ENCODE measurements around the gene ADGRA3. TPM values are rescaled to one million over a fixed set of nuclear protein-coding genes. Genes with fewer than 3 reads are reported as not detected.

Gene ADGRA3
- total RNA-seq, 2 donors from 2014 or later = 51.8 to 54.9 TPM

DNA sequence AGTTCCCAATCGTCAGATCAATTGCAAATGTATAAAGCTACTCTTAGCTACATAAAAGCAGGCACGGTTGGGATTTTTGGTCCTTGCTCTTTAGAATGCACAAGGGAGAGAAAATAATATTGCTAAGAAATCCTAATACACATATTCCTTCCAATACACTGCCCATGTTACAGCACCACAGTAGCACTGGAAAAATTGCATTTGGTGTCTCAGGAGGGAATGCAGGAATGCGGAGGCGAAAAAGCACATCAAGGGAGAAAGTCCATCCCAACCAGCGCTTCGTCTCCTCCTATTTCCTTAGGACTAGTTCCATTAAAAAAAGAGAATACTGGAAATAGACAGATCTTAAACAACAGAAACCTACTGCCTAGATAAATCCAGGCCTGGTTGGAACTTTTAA is 23.9 kb downstream of the ADGRA3 start:
- Histone ChIP-seq H3K36me3 (ENCODE audit: control insufficient read depth, insufficient read depth, low read length) (no peaks in the 10 kb centered on the region), H3K27me3 (ENCODE audit: control insufficient read depth, insufficient read depth, low read length, poor library complexity, severe bottlenecking) (no peaks in the 10 kb centered on the region), H3K4me3 (ENCODE audit: low read length) (no peak overlapping the region), H3K9me3 (ENCODE audit: control insufficient read depth, low read length) (no peaks in the 10 kb centered on the region), H3K9ac (ENCODE audit: extremely low read depth, low read length, poor library complexity, severe bottlenecking) (no peak overlapping the region), H3K4me1 (ENCODE audit: control insufficient read depth, insufficient read depth, low read length) (no peaks in the 10 kb centered on the region), H3K27ac (ENCODE audit: low read depth, low read length) (no peak overlapping the region)
- Mint-ChIP-seq H3K27ac (peak overlapping the region; percentile 41), H3K9me3 (peaks cover 4% of the 10 kb centered on the region), H3K36me3 (ENCODE audit: low read depth) (peaks cover 14% of the 10 kb centered on the region), H3K27me3 (ENCODE audit: insufficient read depth) (no peaks in the 10 kb centered on the region), H3K4me3 (no peak overlapping the region), H3K4me1 (peaks cover 31% of the 10 kb centered on the region)
- DNase-seq = no peak
- TF ChIP-seq, protein P1, sequence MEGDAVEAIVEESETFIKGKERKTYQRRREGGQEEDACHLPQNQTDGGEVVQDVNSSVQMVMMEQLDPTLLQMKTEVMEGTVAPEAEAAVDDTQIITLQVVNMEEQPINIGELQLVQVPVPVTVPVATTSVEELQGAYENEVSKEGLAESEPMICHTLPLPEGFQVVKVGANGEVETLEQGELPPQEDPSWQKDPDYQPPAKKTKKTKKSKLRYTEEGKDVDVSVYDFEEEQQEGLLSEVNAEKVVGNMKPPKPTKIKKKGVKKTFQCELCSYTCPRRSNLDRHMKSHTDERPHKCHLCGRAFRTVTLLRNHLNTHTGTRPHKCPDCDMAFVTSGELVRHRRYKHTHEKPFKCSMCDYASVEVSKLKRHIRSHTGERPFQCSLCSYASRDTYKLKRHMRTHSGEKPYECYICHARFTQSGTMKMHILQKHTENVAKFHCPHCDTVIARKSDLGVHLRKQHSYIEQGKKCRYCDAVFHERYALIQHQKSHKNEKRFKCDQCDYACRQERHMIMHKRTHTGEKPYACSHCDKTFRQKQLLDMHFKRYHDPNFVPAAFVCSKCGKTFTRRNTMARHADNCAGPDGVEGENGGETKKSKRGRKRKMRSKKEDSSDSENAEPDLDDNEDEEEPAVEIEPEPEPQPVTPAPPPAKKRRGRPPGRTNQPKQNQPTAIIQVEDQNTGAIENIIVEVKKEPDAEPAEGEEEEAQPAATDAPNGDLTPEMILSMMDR (conservative IDR thresholded peaks at IDR 0.05) = no peak
- 91 to 94% methylated on average over 4 to 6 of the region's 6 CpGs for WGBS, 2 experiments (ENCODE audit: insufficient coverage in 1 of 2, insufficient read length in 1 of 2)

DNA sequence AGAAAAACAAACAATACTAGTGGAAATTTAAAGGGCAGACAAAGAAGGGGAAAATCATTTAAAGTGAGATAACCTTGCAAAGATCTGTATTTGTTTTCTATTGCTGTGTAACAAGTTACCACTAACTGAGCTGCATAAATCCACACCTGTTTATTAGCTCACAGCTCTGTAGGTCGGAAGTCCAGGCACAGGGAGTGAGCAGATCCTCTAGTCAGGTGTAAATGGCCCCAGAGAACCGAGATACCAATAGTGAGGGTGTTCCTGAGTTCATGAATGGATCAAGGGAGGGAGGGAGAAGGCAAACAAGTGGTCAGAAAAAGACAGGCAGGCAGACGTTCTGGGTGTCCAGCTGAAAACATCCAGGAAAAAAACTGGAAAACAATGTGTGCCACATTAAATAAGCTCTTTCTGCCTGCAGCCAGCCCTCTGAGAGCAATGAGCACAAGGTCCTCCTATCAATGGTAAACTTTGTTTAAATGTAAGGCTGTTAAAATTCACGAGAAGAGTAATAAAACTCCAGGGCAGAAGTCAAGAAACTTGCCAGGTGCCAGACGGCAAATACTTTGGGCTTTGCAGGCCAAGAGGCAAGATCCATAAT is 25.0 kb downstream of the ADGRA3 start:
- 69 to 84% methylated on average over 2 to 5 of the region's 5 CpGs for WGBS, 2 experiments (ENCODE audit: insufficient coverage in 1 of 2, insufficient read length in 1 of 2)
- peaks cover 4% of the 10 kb centered on the region for H3K9me3 Mint-ChIP-seq
- Histone ChIP-seq H3K4me3 (ENCODE audit: low read length) (no peak overlapping the region), H3K9ac (ENCODE audit: extremely low read depth, low read length, poor library complexity, severe bottlenecking) (no peak overlapping the region), H3K36me3 (ENCODE audit: control insufficient read depth, insufficient read depth, low read length) (no peaks in the 10 kb centered on the region), H3K9me3 (ENCODE audit: control insufficient read depth, low read length) (no peaks in the 10 kb centered on the region), H3K4me1 (ENCODE audit: control insufficient read depth, insufficient read depth, low read length) (no peaks in the 10 kb centered on the region), H3K27ac (ENCODE audit: low read depth, low read length) (no peak overlapping the region), H3K27me3 (ENCODE audit: control insufficient read depth, insufficient read depth, low read length, poor library complexity, severe bottlenecking) (no peaks in the 10 kb centered on the region)
- H3K27ac Mint-ChIP-seq = peak overlapping the region; percentile 1
- no peak overlapping the region for H3K4me3 Mint-ChIP-seq
- no peak for DNase-seq
- TF ChIP-seq, protein P1 (conservative IDR thresholded peaks at IDR 0.05) = no peak
- H3K27me3 Mint-ChIP-seq (ENCODE audit: insufficient read depth) = no peaks in the 10 kb centered on the region
- H3K4me1 Mint-ChIP-seq = peaks cover 35% of the 10 kb centered on the region
- peaks cover 11% of the 10 kb centered on the region for H3K36me3 Mint-ChIP-seq (ENCODE audit: low read depth)

DNA sequence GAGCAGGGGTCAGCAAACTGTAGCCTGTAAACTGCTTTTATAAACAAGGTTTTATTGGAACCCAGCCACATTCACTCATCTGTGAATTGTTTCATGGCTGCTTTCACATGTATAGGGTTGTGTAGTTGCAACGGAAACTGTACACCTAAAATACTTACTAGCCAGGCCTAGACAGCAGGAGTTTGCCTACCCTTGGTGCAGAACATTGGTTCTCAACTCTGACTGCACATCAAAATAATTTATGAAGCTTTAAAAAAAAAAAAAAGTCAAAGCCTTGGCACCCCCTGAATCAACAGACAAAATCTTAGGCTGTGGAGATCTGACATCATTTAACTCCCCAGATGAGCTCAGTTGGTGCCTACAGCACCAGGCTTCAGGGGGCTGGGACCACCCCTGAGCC is 27.8 kb downstream of the ADGRA3 start:
- DNase-seq = no peak
- Mint-ChIP-seq H3K4me3 (no peak overlapping the region), H3K36me3 (ENCODE audit: low read depth) (peaks cover 8% of the 10 kb centered on the region), H3K9me3 (peaks cover 4% of the 10 kb centered on the region), H3K27ac (peak overlapping the region; percentile 65), H3K27me3 (ENCODE audit: insufficient read depth) (no peaks in the 10 kb centered on the region), H3K4me1 (peaks cover 39% of the 10 kb centered on the region)
- Histone ChIP-seq H3K27ac (ENCODE audit: low read depth, low read length) (no peak overlapping the region), H3K9me3 (ENCODE audit: control insufficient read depth, low read length) (no peaks in the 10 kb centered on the region), H3K4me1 (ENCODE audit: control insufficient read depth, insufficient read depth, low read length) (no peaks in the 10 kb centered on the region), H3K9ac (ENCODE audit: extremely low read depth, low read length, poor library complexity, severe bottlenecking) (no peak overlapping the region), H3K4me3 (ENCODE audit: low read length) (no peak overlapping the region), H3K36me3 (ENCODE audit: control insufficient read depth, insufficient read depth, low read length) (no peaks in the 10 kb centered on the region), H3K27me3 (ENCODE audit: control insufficient read depth, insufficient read depth, low read length, poor library complexity, severe bottlenecking) (no peaks in the 10 kb centered on the region)
- TF ChIP-seq, protein P1 (conservative IDR thresholded peaks at IDR 0.05) = no peak
- 45 to 57% methylated on average over 1 of the region's 1 CpG for WGBS, 2 experiments (ENCODE audit: insufficient coverage in 1 of 2, insufficient read length in 1 of 2)
